Calu3 (cell line): ENCODE data around the gene RAB23. TPM values are rescaled to one million over a fixed set of nuclear protein-coding genes. Genes with fewer than 3 reads are reported as not detected.

Experiments used
- Bru-seq: library from RNA; stranded (reverse); fragments of 400-500 nt; gene quantifications from one replicate; lab custom pipeline; 2021; lab: Mats Ljungman, UMichigan
- BruChase-seq, 2 experiments: library from RNA; stranded (reverse); fragments of 400-500 nt; gene quantifications; one replicate each; lab custom pipeline; 2021; lab: Mats Ljungman, UMichigan
- BruUV-seq: library from RNA; stranded (reverse); fragments of 400-500 nt; replicated peaks from 2 replicates; lab custom pipeline; 2021; lab: Mats Ljungman, UMichigan
- CTCF ChIA-PET: fragments of 300-600 bp; sonication (Branson Sonifier 250); formaldehyde crosslinking; loops from one replicate; lab custom pipeline; 2022; ENCODE audit warnings: antibody characterized with exemption; lab: Charles Lee
- DNase-seq: peaks from one replicate; pipeline ENCODE4 v3.0.0; 2022
- H3K27ac Mint-ChIP-seq: one replicate; pipeline ENCODE4 v1.8.0; 2022; ENCODE audit warnings: mixed read lengths; ENCODE audit not compliant: unreplicated experiment
- H3K27me3 Mint-ChIP-seq: one replicate; pipeline ENCODE4 v1.8.0; 2022; ENCODE audit warnings: mixed read lengths; ENCODE audit not compliant: unreplicated experiment
- H3K36me3 Mint-ChIP-seq: one replicate; pipeline ENCODE4 v1.8.0; 2022; ENCODE audit warnings: mild to moderate bottlenecking, moderate library complexity, mixed read lengths; ENCODE audit not compliant: insufficient read depth, unreplicated experiment
- H3K4me1 Mint-ChIP-seq: one replicate; pipeline ENCODE4 v1.8.0; 2022; ENCODE audit warnings: mild to moderate bottlenecking, low read depth, mixed read lengths; ENCODE audit not compliant: unreplicated experiment
- H3K4me3 Mint-ChIP-seq: one replicate; pipeline ENCODE4 v1.8.0; 2022; ENCODE audit warnings: mild to moderate bottlenecking, low read depth, moderate library complexity, mixed read lengths; ENCODE audit not compliant: unreplicated experiment
- H3K9me3 Mint-ChIP-seq: one replicate; pipeline ENCODE4 v1.8.0; 2022; ENCODE audit warnings: low read depth, mixed read lengths; ENCODE audit not compliant: unreplicated experiment
- CTCF ChIP-seq: fragments of 200-600 bp; IDR thresholded peaks from one replicate; pipeline ENCODE4 v1.8.0; 2022; ENCODE audit warnings: antibody characterized with exemption; ENCODE audit not compliant: unreplicated experiment
- intact Hi-C: fragments of 100-400 bp; cut with micrococcal nuclease; formaldehyde crosslinking; loops from one replicate; pipeline ENCODE4 v1.10.0; 2022; ENCODE audit not compliant: unreplicated experiment
- long read RNA-seq: library from polyadenylated mRNA; stranded (forward); transcript quantifications from one replicate; pipeline ENCODE4 v2.0.0, GENCODE V29; 2022
- total RNA-seq: library from RNA; stranded (reverse); gene quantifications from 2 replicates; pipeline ENCODE4 v1.2.3, GENCODE V29; 2022

Gene RAB23
- 10.9 and 11.0 TPM in 2 replicates for total RNA-seq
- Bru-seq, nascent RNA = percentile 61 among the genes with signal in this experiment
- percentile 61 among the genes with signal in this experiment for BruChase-seq, experiment 1, labeled RNA remaining after a 6-hour chase
- BruChase-seq, experiment 2, labeled RNA remaining after a 2-hour chase = percentile 63 among the genes with signal in this experiment
- long read RNA-seq, full-length matches to known transcripts = 26 of 30 reads
- long read RNA-seq, partial matches to known transcripts = 2 of 30 reads
- long read RNA-seq, other reads (novel, unspliced or antisense) = 2 of 30 reads

GRCh38 chr6:57221936-57222742 is at the start of gene RAB23:
Gene RAB23 (minus strand): TSS chr6:57222307. CDS start chr6:57210380, 11,927 bp downstream.
- CTCF ChIA-PET = interaction anchor here (0.6 to 1.0 kb wide), 2 partner anchors 24 to 43 kb away, joined by 5 to 8 read pairs; no protein-coding TSS in a partner anchor
- no peaks in the 10 kb centered on the region for H3K9me3 Mint-ChIP-seq
- BruUV-seq = no TSS peak
- peak within 1 kb of the TSS; percentile 77 for H3K27ac Mint-ChIP-seq
- peaks cover 7% of the 10 kb centered on the region for H3K4me1 Mint-ChIP-seq
- H3K36me3 Mint-ChIP-seq = peaks cover 16% of the 10 kb centered on the region
- intact Hi-C loops = loop anchor here (2.0 kb wide), 1 partner anchor 47 kb away; no protein-coding TSS in a partner anchor
- H3K4me3 Mint-ChIP-seq = peak within 1 kb of the TSS; percentile 100
- DNase-seq = peak; percentile 89
- H3K27me3 Mint-ChIP-seq = no peaks in the 10 kb centered on the region
- TF ChIP-seq CTCF = no peak

- Mint-ChIP-seq H3K36me3 (no peaks in the 10 kb centered on the region), H3K4me3 (no peak overlapping the region), H3K9me3 (peaks cover 1% of the 10 kb centered on the region), H3K27me3 (peaks cover 12% of the 10 kb centered on the region), H3K4me1 (no peaks in the 10 kb centered on the region), H3K27ac (no peak overlapping the region)
- CTCF ChIA-PET = no interaction called here
- intact Hi-C loops = loop anchor here (1.0 to 2.0 kb wide), 2 partner anchors 45 to 48 kb away; partner anchors contain the start of gene RAB23
- TF ChIP-seq CTCF = no peak
- BruUV-seq = no TSS peak
- DNase-seq = no peak
These were observed 46.2 kb upstream of the RAB23 start for GRCh38 chr6:57268294-57268640.

- Mint-ChIP-seq H3K4me3 (no peak overlapping the region), H3K27me3 (peaks cover 12% of the 10 kb centered on the region), H3K4me1 (no peaks in the 10 kb centered on the region), H3K27ac (no peak overlapping the region), H3K9me3 (no peaks in the 10 kb centered on the region), H3K36me3 (no peaks in the 10 kb centered on the region)
- CTCF ChIA-PET = no interaction called here
- intact Hi-C loops = loop anchor here (1.0 to 2.0 kb wide), 2 partner anchors 45 to 49 kb away; partner anchors contain the start of gene RAB23
- BruUV-seq = no TSS peak
- peak; percentile 31 for TF ChIP-seq CTCF
- DNase-seq = peak; percentile 68
These were observed 45.6 kb upstream of the RAB23 start for GRCh38 chr6:57267586-57268293.

GRCh38 chr6:57265755-57266221 is 43.7 kb upstream of the RAB23 start:
- H3K9me3 Mint-ChIP-seq = no peaks in the 10 kb centered on the region
- no TSS peak for BruUV-seq
- no peak overlapping the region for H3K4me3 Mint-ChIP-seq
- no peak overlapping the region for H3K27ac Mint-ChIP-seq
- DNase-seq = no peak
- CTCF ChIA-PET = interaction anchor here (0.6 to 1.4 kb wide), 2 partner anchors 13 to 20 kb away, joined by 3 to 6 read pairs; no protein-coding TSS in a partner anchor
- TF ChIP-seq CTCF = no peak
- intact Hi-C loops = no loop called here
- no peaks in the 10 kb centered on the region for H3K27me3 Mint-ChIP-seq
- no peaks in the 10 kb centered on the region for H3K4me1 Mint-ChIP-seq
- H3K36me3 Mint-ChIP-seq = no peaks in the 10 kb centered on the region
